Testis (tissue), 3 donors: ENCODE measurements around the gene DLGAP5. TPM values are rescaled to one million over a fixed set of nuclear protein-coding genes. Genes with fewer than 3 reads are reported as not detected.
A peak's percentile ranks its signal among the peaks of the same experiment; 100 is the strongest.

Source experiments
- DNase-seq: peaks from one replicate; pipeline ENCODE4 v3.0.0-alpha.2; 2019
- H3K27ac ChIP-seq, 2 donors: fragments of 200-600 bp; sonication (generic); one replicate each; pipeline ENCODE4 v1.5.1; 2019
- H3K27me3 ChIP-seq: fragments of 200-600 bp; sonication (generic); one replicate; pipeline ENCODE4 v1.5.1; 2019
- H3K36me3 ChIP-seq: fragments of 200-600 bp; sonication (generic); one replicate; pipeline ENCODE4 v1.5.1; 2017; ENCODE audit warnings: low read depth; ENCODE audit errors: missing control alignments
- H3K4me1 ChIP-seq: fragments of 200-600 bp; sonication (generic); one replicate; pipeline ENCODE4 v1.5.1; 2019
- H3K4me3 ChIP-seq, 2 donors: fragments of 200-600 bp; sonication (generic); one replicate each; pipeline ENCODE4 v1.5.1; 2017 to 2019
- H3K9me3 ChIP-seq: fragments of 200-600 bp; sonication (generic); one replicate; pipeline ENCODE4 v1.5.1; 2017
- POLR2A ChIP-seq: fragments of 450-650 bp; IDR thresholded peaks from one replicate; pipeline ENCODE4 v1.6.1; 2017; ENCODE audit warnings: antibody characterized with exemption, mild to moderate bottlenecking, moderate library complexity
- WGBS, 2 donors: methylation state at CpG; one replicate each; pipeline ENCODE4 v1.1.5; 2018; 5-methylcytosine and 5-hydroxymethylcytosine counted together
- intact Hi-C: fragments of 100-400 bp; cut with DNase I; formaldehyde crosslinking; loops from one replicate; pipeline ENCODE4 v1.15.1; 2023; ENCODE audit warnings: low total_unique reads
- polyA plus RNA-seq: library from polyadenylated mRNA; stranded (reverse); fragments of 350-450 nt; fragmentation: Illumina TruSeq; extraction: RNeasy Lipid Tissue Mini Kit (QIAGEN cat#74804); gene quantifications from one replicate; pipeline ENCODE4 v1.2.3, GENCODE V29; 2014; ENCODE audit warnings: low read depth, low replicate concordance; ENCODE audit not compliant: insufficient read depth
- total RNA-seq, 2 donors: library from RNA; depleted of rRNA; stranded (reverse); fragments of >200 nt; gene quantifications; one replicate each; pipeline ENCODE4 v1.2.3, GENCODE V29; 2016
- TF ChIP-seq, protein P1 (sequence below), 3 experiments: fragments of 450-650 bp in 2 of 3; fragments of 200-600 bp in 1 of 3; sonication (generic) in 1 of 3; IDR thresholded peaks; one replicate each; pipeline ENCODE4 v1.5.1; 2016 to 2019; ENCODE audit warnings: antibody characterized with exemption in 3 of 3, mild to moderate bottlenecking in 2 of 3, moderate library complexity in 1 of 3

Gene DLGAP5
- total and polyA plus RNA-seq, 3 donors from 2014 or later, result 11.2 to 17.2 (median 15.2) TPM

DNA sequence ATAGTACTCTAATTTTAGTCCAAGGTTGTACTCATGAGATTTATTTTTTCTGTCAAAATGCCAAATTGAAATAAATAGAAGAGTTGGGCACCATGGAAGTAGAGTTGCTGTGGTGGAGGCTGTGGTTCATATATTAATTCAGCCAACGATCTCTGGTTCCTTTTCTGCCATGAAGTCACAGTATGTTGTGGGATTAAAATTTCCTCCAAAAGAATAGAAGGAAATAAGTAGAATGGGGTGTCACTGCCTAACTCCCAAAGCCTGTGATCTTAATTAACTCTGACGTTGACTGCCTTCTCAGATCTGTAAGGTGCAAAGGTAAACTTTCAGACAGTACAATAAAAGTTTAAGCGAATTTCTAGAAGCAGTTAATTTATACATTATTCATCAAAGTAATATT is 42.2 kb upstream of the DLGAP5 start:
- no peak for DNase-seq
- 63 to 64% methylated on average over 3 of the region's 3 CpGs for WGBS, 2 donors
- intact Hi-C loops, result no loop called here
- H3K9me3 ChIP-seq, result no peaks in the 10 kb centered on the region
- no peak overlapping the region for H3K4me3 ChIP-seq
- H3K27ac ChIP-seq, result no peak overlapping the region
- TF ChIP-seq POLR2A, result no peak
- TF ChIP-seq, protein P1, sequence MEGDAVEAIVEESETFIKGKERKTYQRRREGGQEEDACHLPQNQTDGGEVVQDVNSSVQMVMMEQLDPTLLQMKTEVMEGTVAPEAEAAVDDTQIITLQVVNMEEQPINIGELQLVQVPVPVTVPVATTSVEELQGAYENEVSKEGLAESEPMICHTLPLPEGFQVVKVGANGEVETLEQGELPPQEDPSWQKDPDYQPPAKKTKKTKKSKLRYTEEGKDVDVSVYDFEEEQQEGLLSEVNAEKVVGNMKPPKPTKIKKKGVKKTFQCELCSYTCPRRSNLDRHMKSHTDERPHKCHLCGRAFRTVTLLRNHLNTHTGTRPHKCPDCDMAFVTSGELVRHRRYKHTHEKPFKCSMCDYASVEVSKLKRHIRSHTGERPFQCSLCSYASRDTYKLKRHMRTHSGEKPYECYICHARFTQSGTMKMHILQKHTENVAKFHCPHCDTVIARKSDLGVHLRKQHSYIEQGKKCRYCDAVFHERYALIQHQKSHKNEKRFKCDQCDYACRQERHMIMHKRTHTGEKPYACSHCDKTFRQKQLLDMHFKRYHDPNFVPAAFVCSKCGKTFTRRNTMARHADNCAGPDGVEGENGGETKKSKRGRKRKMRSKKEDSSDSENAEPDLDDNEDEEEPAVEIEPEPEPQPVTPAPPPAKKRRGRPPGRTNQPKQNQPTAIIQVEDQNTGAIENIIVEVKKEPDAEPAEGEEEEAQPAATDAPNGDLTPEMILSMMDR (IDR thresholded peaks at IDR 0.05), result no peak
- H3K36me3 ChIP-seq, result no peaks in the 10 kb centered on the region
- H3K4me1 ChIP-seq, result no peaks in the 10 kb centered on the region
- H3K27me3 ChIP-seq, result no peaks in the 10 kb centered on the region

DNA sequence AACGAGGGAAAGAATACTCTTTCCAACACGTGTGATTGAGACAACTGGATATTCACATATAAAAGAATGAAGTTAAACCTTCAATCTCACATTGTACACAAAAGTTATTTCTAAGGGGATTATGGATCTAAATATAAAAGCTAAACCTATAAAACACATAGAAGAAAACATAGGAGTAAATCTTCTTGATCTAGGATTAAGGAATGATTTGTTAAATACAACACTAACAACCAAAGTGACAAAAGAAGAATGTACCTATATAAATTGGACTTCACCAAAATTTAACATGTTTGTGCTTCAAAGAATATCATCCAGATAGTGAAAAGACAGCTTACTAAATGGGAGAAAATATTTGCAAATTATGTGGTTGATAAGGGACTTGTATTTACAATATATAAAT is 36.9 kb upstream of the DLGAP5 start:
- H3K4me3 ChIP-seq, result no peak overlapping the region
- intact Hi-C loops, result no loop called here
- H3K9me3 ChIP-seq, result no peaks in the 10 kb centered on the region

DNA sequence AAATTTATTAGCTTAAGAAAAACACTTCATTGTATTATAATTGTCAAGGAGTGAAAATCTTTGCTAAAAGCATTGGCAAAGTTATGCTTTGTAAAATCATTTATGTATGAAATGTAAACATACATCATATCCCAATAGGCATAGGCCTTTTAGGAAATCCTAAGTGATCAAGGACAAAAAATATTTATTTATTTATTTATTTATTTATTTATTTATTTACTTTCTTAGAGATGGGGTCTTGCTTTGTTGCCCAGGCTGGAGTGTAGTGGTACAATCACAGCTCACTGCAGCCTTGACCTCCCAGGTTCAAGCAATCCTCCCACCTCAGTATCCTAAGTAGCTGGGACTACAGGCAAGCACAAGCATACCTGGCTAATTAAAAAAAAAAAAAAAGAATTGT is 32.0 kb upstream of the DLGAP5 start:
- Histone ChIP-seq H3K4me1 (peaks cover 7% of the 10 kb centered on the region), H3K27me3 (no peaks in the 10 kb centered on the region), H3K4me3 (no peak overlapping the region), H3K36me3 (no peaks in the 10 kb centered on the region), H3K27ac (peak overlapping the region in 1 of 2 donors; percentile 53), H3K9me3 (no peaks in the 10 kb centered on the region)
- TF ChIP-seq POLR2A, result no peak
- TF ChIP-seq, protein P1 (IDR thresholded peaks at IDR 0.05), result no peak
- intact Hi-C loops, result no loop called here
- DNase-seq, result no peak

More for the DNA sequence above, 36.9 kb upstream of the DLGAP5 start:
- Histone ChIP-seq H3K4me1 (no peaks in the 10 kb centered on the region), H3K27ac (no peak overlapping the region), H3K36me3 (no peaks in the 10 kb centered on the region), H3K27me3 (no peaks in the 10 kb centered on the region)
- TF ChIP-seq POLR2A, result no peak
- TF ChIP-seq, protein P1 (IDR thresholded peaks at IDR 0.05), result no peak
- WGBS, 2 donors, result 93% methylated on average over 2 of the region's 2 CpGs
- DNase-seq, result no peak

DNA sequence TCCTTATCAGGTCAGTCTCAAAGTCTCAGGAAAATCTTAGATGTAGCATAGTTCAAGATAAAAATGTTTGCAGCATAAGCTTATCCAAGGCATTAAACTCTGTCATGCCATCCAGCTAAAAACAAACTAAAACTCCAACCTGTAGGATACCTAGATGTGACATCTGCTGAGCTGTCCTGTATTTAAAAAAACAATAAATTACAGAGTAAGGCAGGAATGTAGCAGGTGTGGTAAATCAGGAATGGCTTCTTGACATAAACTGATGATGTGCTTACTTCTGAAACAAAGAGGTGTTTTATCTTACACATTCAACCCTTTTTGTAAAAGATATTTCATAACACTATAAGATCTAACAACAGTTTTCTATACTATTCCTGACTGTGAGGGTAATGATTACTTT is 30.6 kb upstream of the DLGAP5 start:
- peak overlapping the region in 1 of 2 donors; percentile 53 for H3K27ac ChIP-seq
- DNase-seq, result no peak
- H3K27me3 ChIP-seq, result no peaks in the 10 kb centered on the region
- H3K9me3 ChIP-seq, result no peaks in the 10 kb centered on the region
- no peak overlapping the region for H3K4me3 ChIP-seq
- intact Hi-C loops, result no loop called here
- H3K36me3 ChIP-seq, result no peaks in the 10 kb centered on the region
- peaks cover 7% of the 10 kb centered on the region for H3K4me1 ChIP-seq
- TF ChIP-seq, protein P1 (IDR thresholded peaks at IDR 0.05), result no peak
- TF ChIP-seq POLR2A, result no peak

DNA sequence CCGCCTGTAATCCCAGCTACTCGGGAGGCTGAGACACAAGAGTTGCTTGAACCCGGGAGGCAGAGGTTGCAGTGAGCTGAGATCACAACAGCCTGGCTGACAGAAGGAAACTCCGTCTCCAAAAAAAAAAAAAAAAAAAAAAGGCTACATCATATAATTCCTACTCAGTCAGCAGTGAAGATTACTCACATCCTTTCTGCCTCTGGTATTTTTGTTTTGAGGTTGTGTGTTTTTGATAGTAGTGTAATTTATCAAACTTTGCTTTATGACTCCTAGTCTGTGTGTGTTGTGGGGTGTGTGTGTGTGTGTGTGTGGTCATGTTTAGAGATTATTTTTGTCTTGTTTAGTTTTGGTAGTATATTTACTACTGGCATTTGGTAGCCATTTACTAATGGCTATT is 29.8 kb upstream of the DLGAP5 start:
- DNase-seq, result no peak
- no peak overlapping the region for H3K4me3 ChIP-seq
- intact Hi-C loops, result no loop called here
- peaks cover 7% of the 10 kb centered on the region for H3K4me1 ChIP-seq
- H3K27ac ChIP-seq, result peak overlapping the region in 1 of 2 donors; percentile 53
- TF ChIP-seq POLR2A, result no peak
- TF ChIP-seq, protein P1 (IDR thresholded peaks at IDR 0.05), result no peak
- no peaks in the 10 kb centered on the region for H3K36me3 ChIP-seq
- 75 to 84% methylated on average over 4 of the region's 4 CpGs for whole genome bisulfite sequencing, 2 donors
- H3K9me3 ChIP-seq, result no peaks in the 10 kb centered on the region
- no peaks in the 10 kb centered on the region for H3K27me3 ChIP-seq
